CD4-positive, alpha-beta T cell treated with Interleukin-6 for 4 hours (primary cell): Measurements from ENCODE around the gene ASAP2.

ENCODE experiments used
- DNase-seq: peaks from one replicate; pipeline ENCODE4 v3.0.0-alpha.2; 2020; ENCODE audit warnings: mixed read lengths

The ASAP2 gene

DNA sequence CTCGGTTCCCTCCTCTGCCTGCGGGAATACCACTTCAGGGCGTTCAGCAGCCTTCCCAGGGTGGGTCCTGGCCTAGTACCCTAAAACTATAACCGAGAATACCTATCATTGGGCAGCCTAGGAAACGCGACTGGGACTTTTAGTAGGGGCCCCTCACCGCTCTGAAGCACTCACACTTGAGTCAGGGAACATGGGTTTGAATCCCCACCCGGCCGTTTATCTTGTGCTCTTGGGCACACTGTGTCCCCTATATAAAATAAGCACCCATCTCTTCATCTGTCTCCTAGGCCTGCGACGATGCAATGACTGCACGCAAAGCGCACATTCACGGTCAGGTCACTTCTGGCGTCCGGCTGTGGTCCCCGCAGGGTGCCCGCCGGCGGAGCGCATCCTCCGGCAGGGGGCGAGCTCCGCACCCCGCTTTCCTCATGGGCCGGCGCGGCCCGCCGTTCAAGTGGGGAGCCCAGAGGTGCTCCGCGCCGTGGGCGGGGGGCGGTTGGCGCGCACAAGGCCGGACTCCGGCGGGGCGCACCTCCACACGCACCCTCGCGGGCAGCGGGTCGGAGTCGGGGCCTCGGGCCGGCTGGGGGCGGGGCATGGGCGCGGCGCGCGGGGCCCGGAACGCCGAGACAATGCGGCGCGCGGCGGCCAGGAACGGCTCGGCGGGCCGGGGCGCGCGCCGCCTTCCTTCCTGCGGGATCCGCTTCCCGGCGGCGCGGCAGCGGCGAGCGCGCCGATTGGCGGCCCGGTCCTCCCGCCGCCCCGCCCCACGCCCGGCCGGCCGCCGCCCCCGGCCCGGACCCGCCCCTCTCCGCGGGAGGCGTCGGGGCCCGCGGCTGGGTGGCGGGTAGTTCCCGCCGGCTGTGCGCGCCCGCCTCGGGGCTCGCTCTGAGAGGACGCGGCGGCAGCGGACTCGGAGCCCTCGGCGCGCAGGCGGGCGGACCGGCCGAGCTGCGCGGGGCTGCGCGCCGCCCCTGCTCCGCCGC, at the start of gene ASAP2:
Gene ASAP2, plus strand, starts transcription at position 850 of the 986 bp plus-strand sequence. CDS start 293 bp downstream, outside the sequence.
- peak; percentile 33 for DNase-seq

- no peak for DNase-seq
These were observed 47.5 kb upstream of the ASAP2 start for GRCh38 chr2:9158786-9159779.

DNA sequence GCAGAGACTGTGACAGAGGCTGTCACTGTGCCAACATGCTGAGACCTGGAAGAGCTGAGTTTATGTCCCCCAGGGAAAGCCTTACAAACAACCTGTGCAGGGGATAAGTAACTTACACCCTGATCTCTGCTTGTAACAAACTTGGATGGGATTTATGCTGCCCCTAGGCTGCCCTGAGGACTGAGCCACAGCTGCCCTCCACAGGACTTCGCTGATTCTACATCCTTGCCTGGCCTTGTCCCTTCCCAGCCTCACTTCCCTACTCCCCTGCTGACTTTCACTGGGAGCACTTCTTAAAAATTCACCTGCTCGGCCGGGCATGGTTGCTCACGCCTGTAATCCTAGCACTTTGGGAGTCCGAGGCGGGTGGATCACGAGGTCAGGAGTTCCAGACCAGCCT, 45.9 kb upstream of the ASAP2 start:
- no peak for DNase-seq

- no peak for DNase-seq
These were observed 43.8 kb upstream of the ASAP2 start for GRCh38 chr2:9162841-9163240.

DNA sequence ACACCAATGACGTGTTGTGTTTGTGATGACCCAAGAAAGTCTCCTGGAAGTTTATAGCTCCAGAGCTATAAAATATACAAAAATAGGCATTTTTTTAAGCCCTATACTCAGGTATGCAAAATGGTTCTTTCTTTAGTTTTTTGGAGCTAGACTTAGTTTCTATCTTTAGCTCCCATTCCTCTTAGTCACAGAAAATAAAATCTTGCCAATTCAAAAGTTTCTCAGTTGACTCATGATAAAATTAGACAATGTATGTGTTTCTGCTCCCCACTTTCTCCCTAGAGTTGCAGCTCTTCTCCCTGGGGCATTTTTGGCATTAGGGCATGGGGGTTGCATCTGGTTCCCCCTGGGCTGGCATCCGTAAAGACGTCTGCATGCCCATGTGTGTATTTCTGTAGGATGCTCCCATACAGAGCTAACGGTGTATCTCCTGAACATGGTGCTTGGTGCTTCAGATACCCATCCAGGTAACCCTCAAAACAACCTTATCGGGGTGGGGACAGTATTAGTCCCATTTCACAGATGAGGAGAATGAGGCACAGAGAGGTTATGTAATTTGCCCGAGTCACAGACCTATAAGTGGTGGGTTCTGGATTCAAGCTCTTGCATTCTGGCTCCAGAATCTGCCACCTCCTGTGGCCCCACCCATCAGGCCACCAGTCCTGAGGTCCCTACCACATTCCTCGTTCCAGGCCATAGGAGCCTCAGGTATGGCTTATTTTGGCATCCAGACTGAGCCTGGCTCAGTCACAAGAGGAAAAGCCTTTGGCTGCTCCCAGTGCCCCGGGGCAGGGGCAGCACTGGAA, 43.1 kb upstream of the ASAP2 start:
- DNase-seq: no peak

- DNase-seq: no peak
These were observed 42.5 kb upstream of the ASAP2 start for GRCh38 chr2:9164112-9164608.

GRCh38 chr2:9165625-9166024, 41.0 kb upstream of the ASAP2 start:
- DNase-seq: no peak

DNA sequence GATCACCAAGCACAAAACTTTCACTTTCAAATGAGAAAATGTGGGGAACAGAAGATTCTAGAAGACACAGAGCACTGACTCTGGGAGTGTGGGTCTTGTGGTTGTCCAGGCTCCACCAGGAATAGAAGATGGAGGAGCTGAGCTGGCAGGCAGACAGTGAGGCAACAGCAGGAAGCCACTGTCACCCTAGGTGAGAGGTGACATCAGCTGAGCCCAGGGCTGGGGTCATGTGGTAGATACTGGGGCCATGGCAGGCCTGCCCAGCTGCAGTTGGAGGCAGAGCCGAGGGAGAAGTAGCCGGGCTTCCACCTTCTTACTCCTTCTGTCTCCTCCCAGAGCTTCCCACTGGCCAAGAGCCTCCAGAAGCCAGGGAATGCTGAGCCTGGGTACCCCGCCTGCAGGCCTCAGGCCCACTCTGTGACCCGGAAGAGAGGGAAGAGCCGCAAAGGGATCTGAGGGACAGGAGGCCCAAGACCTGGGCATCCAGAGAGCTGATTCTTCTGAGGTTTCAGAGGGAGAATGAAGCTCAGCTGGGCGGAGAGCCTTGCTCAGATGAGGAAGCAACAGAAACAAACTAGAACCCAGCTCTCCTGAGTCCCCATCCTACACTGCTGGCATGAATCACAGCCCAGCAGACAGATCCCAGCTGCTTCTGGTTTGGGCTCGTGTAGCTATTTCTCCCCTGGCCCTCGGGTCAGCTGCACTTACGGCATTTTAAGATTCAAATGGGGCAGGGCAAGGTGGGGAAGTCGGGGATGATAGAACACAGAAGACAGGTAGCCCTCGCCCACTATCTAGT, 39.8 kb upstream of the ASAP2 start:
- no peak for DNase-seq

GRCh38 chr2:9167718-9168657, 38.6 kb upstream of the ASAP2 start:
- no peak for DNase-seq

DNA sequence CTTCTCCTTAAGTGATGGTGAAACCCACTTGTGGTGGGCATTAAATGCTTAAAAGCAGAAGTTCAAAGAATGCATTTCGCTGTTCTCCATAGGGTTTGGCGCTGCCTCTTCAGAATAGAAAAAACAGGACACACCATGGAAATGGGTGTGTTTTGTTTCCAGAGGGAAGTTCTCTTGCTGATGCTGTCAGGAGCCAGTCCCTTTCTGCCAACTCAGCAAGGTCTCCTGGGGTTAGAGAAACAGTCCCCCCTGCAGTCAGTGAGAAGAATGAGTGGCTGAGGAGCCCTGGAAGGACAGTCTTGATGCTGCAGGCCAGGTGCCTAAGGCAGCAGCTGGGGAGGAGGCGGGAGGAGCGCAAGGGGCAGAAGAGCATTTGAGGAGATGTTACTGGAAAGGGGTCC, 37.8 kb upstream of the ASAP2 start:
- DNase-seq: no peak

GRCh38 chr2:9169349-9170107, 37.1 kb upstream of the ASAP2 start:
- no peak for DNase-seq

- no peak for DNase-seq
These were observed 36.0 kb upstream of the ASAP2 start for GRCh38 chr2:9170458-9171130.

- DNase-seq: no peak
These were observed 31.7 kb upstream of the ASAP2 start for GRCh38 chr2:9174771-9175437.

- DNase-seq: no peak
These were observed 28.3 kb upstream of the ASAP2 start for GRCh38 chr2:9178110-9178903.

GRCh38 chr2:9178904-9179571, 27.6 kb upstream of the ASAP2 start:
- no peak for DNase-seq

DNA sequence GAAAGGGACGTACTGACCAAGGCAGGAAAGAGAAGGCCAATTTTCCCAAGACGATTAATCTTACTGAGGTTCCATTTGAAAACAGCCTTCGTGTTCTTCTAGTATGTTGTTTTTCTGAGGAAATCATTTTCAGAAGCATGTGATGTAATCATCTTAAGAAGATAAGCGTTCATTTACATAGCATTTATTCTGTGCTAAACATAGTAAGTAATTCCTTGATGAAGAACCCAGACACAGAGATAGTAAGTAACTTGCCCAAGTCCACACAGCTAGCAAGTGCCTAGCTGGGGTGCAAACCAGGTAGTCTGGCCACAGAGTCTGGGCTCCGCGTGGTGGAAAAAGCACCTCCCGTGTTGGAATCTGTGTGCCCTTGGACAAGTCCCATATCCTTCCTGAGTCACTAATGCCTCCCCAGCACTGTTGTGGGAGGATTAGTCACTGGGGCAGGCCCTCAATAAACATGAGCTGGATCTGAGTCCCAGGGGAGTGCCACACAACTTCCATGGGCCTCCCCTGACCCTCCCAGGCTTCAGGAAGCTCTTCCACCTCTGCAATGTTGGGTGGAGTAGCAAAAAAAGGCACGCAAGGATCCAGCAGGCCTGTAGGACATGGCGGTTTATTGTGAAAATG, 26.9 kb upstream of the ASAP2 start:
- DNase-seq: no peak
